H9 (cell line): ENCODE data around the gene USP3. TPM values are rescaled to one million over a fixed set of nuclear protein-coding genes. Genes with fewer than 3 reads are reported as not detected.

Source experiments
- DNase-seq: peaks from one replicate; pipeline ENCODE4 v3.0.0-alpha.2; 2017
- H2AFZ ChIP-seq: one replicate; pipeline ENCODE4 v1.6.1; 2013; ENCODE audit warnings: mild to moderate bottlenecking, low read length, control low read depth, moderate library complexity
- H2AK5ac ChIP-seq: 2 replicates; pipeline ENCODE4 v1.6.1; 2013; ENCODE audit warnings: low read length, control low read depth, mixed read lengths; ENCODE audit not compliant: insufficient read length
- H2BK120ac ChIP-seq: one replicate; pipeline ENCODE4 v1.6.1; 2013; ENCODE audit warnings: low read depth, mild to moderate bottlenecking, low read length, control low read depth, inconsistent platforms; ENCODE audit not compliant: poor library complexity, severe bottlenecking
- H2BK12ac ChIP-seq: 2 replicates; pipeline ENCODE4 v1.6.1; 2013; ENCODE audit warnings: low read length, control low read depth, mixed read lengths, low read depth; ENCODE audit not compliant: insufficient read length
- H2BK15ac ChIP-seq: 2 replicates; pipeline ENCODE4 v1.6.1; 2013; ENCODE audit warnings: low read depth, low read length, control low read depth
- H2BK20ac ChIP-seq: one replicate; pipeline ENCODE4 v1.6.1; 2013; ENCODE audit warnings: low read depth, mild to moderate bottlenecking, low read length, control low read depth, inconsistent platforms; ENCODE audit not compliant: poor library complexity, severe bottlenecking
- H2BK5ac ChIP-seq: 2 replicates; pipeline ENCODE4 v1.6.1; 2013; ENCODE audit warnings: low read length, control low read depth, mixed read lengths; ENCODE audit not compliant: insufficient read length
- H3K14ac ChIP-seq: 2 replicates; pipeline ENCODE4 v1.6.1; 2013; ENCODE audit warnings: low read length, control low read depth; ENCODE audit not compliant: insufficient read depth
- H3K18ac ChIP-seq: 2 replicates; pipeline ENCODE4 v1.6.1; 2013; ENCODE audit warnings: low read depth, mild to moderate bottlenecking, mixed read lengths, low read length, control low read depth; ENCODE audit not compliant: insufficient read length
- H3K23ac ChIP-seq: 2 replicates; pipeline ENCODE4 v1.6.1; 2013; ENCODE audit warnings: low read length, control low read depth, mixed read lengths, low read depth; ENCODE audit not compliant: insufficient read length
- H3K23me2 ChIP-seq: 2 replicates; pipeline ENCODE4 v1.6.1; 2013; ENCODE audit warnings: low read depth, mild to moderate bottlenecking, mixed read lengths, low read length, control low read depth; ENCODE audit not compliant: insufficient read length, poor library complexity, severe bottlenecking
- H3K27ac ChIP-seq: 2 replicates; pipeline ENCODE4 v1.5.1; 2013; ENCODE audit warnings: low read length, control low read depth, mixed read lengths, low read depth; ENCODE audit not compliant: insufficient read length
- H3K27me3 ChIP-seq: 2 replicates; pipeline ENCODE4 v1.6.1; 2013; ENCODE audit warnings: low read length, control low read depth, inconsistent platforms; ENCODE audit not compliant: insufficient read depth
- H3K4ac ChIP-seq: 2 replicates; pipeline ENCODE4 v1.6.1; 2013; ENCODE audit warnings: low read depth, mild to moderate bottlenecking, control low read depth, inconsistent platforms, low read length, moderate library complexity
- H3K4me1 ChIP-seq: 2 replicates; pipeline ENCODE4 v1.6.1; 2013; ENCODE audit warnings: low read length, control low read depth, inconsistent platforms; ENCODE audit not compliant: insufficient read depth
- H3K4me2 ChIP-seq: 2 replicates; pipeline ENCODE4 v1.6.1; 2013; ENCODE audit warnings: low read length, control low read depth, mixed read lengths; ENCODE audit not compliant: insufficient read length, insufficient read depth
- H3K56ac ChIP-seq: 2 replicates; pipeline ENCODE4 v1.6.1; 2013; ENCODE audit warnings: low read depth, mild to moderate bottlenecking, mixed read lengths, low read length, control low read depth; ENCODE audit not compliant: insufficient read length
- H3K79me1 ChIP-seq: 2 replicates; pipeline ENCODE4 v1.6.1; 2013; ENCODE audit warnings: low read depth, mild to moderate bottlenecking, moderate library complexity, low read length, control low read depth, inconsistent platforms; ENCODE audit not compliant: insufficient read depth, poor library complexity, severe bottlenecking
- H3K79me2 ChIP-seq: 2 replicates; pipeline ENCODE4 v1.6.1; 2013; ENCODE audit warnings: low read length, control low read depth, inconsistent platforms; ENCODE audit not compliant: insufficient read depth
- H3K9ac ChIP-seq: 2 replicates; pipeline ENCODE4 v1.6.1; 2013; ENCODE audit warnings: low read length, control low read depth, mixed read lengths; ENCODE audit not compliant: insufficient read length; ENCODE audit errors: extremely low read depth
- H3K9me3 ChIP-seq: one replicate; pipeline ENCODE4 v1.6.1; 2013; ENCODE audit warnings: low read depth, low read length, inconsistent platforms; ENCODE audit not compliant: control insufficient read depth
- H3T11ph ChIP-seq: one replicate; pipeline ENCODE4 v1.6.1; 2013; ENCODE audit warnings: mild to moderate bottlenecking, low read length, control low read depth, inconsistent platforms
- H4K20me1 ChIP-seq: one replicate; pipeline ENCODE4 v1.6.1; 2013; ENCODE audit not compliant: control insufficient read depth, insufficient read length, insufficient read depth
- H4K5ac ChIP-seq: 2 replicates; pipeline ENCODE4 v1.6.1; 2013; ENCODE audit warnings: low read depth, mild to moderate bottlenecking, mixed read lengths, low read length, control low read depth; ENCODE audit not compliant: insufficient read length
- H4K8ac ChIP-seq: replicated peaks from 2 replicates; pipeline ENCODE4 v1.6.1; 2013; ENCODE audit warnings: low read length, control low read depth, mixed read lengths, low read depth; ENCODE audit not compliant: insufficient read length
- H4K91ac ChIP-seq: 2 replicates; pipeline ENCODE4 v1.6.1; 2013; ENCODE audit warnings: low read depth, mild to moderate bottlenecking, moderate library complexity, mixed read lengths, low read length, control low read depth; ENCODE audit not compliant: insufficient read length
- H3K27ac Mint-ChIP-seq, 3 experiments: 2 replicates in 2 of 3; 3 replicates in 1 of 3; pipeline ENCODE4 v1.8.0; 2020 to 2021; ENCODE audit warnings: mixed read lengths in 3 of 3, mild to moderate bottlenecking in 1 of 3, moderate library complexity in 1 of 3
- H3K27me3 Mint-ChIP-seq: 2 replicates; pipeline ENCODE4 v1.8.0; 2021; ENCODE audit warnings: low read depth, mild to moderate bottlenecking, moderate library complexity, mixed read lengths
- H3K36me3 Mint-ChIP-seq, 3 experiments: 2 replicates in 2 of 3; 3 replicates in 1 of 3; pipeline ENCODE4 v1.8.0; 2020 to 2021; ENCODE audit warnings: low read depth in 3 of 3, mixed read lengths in 3 of 3; ENCODE audit not compliant: insufficient read depth in 1 of 3
- H3K4me1 Mint-ChIP-seq, 2 experiments: 2 replicates each; pipeline ENCODE4 v1.8.0; 2020; ENCODE audit warnings: mixed read lengths in 2 of 2
- H3K4me3 Mint-ChIP-seq, 2 experiments: 2 replicates in 1 of 2; 3 replicates in 1 of 2; pipeline ENCODE4 v1.8.0; 2020 to 2021; ENCODE audit warnings: mild to moderate bottlenecking in 2 of 2, mixed read lengths in 2 of 2, moderate library complexity in 1 of 2
- H3K9me3 Mint-ChIP-seq, 2 experiments: 2 replicates in 1 of 2; 3 replicates in 1 of 2; pipeline ENCODE4 v1.8.0; 2020; ENCODE audit warnings: mild to moderate bottlenecking in 2 of 2, mixed read lengths in 2 of 2, moderate library complexity in 1 of 2
- CTCF ChIP-seq: fragments of 200-600 bp; sonication (generic); conservative IDR thresholded peaks from 3 replicates; pipeline ENCODE4 v1.8.0; 2021; ENCODE audit warnings: antibody characterized with exemption, mild to moderate bottlenecking
- whole genome bisulfite sequencing: extraction: QIAGEN DNeasy Blood & Tissue Kit; methylation state at CpG from one replicate; pipeline ENCODE4 v1.1.7; 2013; ENCODE audit warnings: missing lambda C conversion rate, low lambda C conversion rate, mixed read lengths; ENCODE audit not compliant: insufficient read length; ENCODE audit errors: extremely low coverage; 5-methylcytosine and 5-hydroxymethylcytosine counted together
- total RNA-seq: library from RNA; stranded (reverse); gene quantifications from 2 replicates; pipeline ENCODE4 v1.2.1, GENCODE V29; 2021

The USP3 gene
- total RNA-seq, 1 experiment from 2014 or later, result 14.2 TPM

- WGBS, result no CpG with 5 or more reads among the region's 5 CpGs
- Histone ChIP-seq H2BK15ac (no peak overlapping the region), H4K5ac (no peak overlapping the region), H3K56ac (no peak overlapping the region), H3K79me1 (no peaks in the 10 kb centered on the region), H3K23ac (no peak overlapping the region), H3K4me2 (no peak overlapping the region), H2AFZ (no peak overlapping the region), H4K91ac (no peak overlapping the region), H3K23me2 (no peaks in the 10 kb centered on the region), H2BK12ac (no peak overlapping the region), H3K9ac (no peak overlapping the region), H2BK120ac (no peak overlapping the region), H3K4ac (no peak overlapping the region), H3K14ac (no peak overlapping the region), H3T11ph (no peak overlapping the region), H3K79me2 (no peaks in the 10 kb centered on the region), H3K27ac (no peak overlapping the region), H3K9me3 (no peaks in the 10 kb centered on the region), H2BK5ac (no peak overlapping the region), H3K27me3 (no peaks in the 10 kb centered on the region), H2BK20ac (no peak overlapping the region), H3K18ac (no peak overlapping the region), H3K4me1 (peaks cover 16% of the 10 kb centered on the region), H4K20me1 (no peaks in the 10 kb centered on the region), H2AK5ac (no peak overlapping the region), H4K8ac (no peak overlapping the region)
- no peaks in the 10 kb centered on the region for H3K27me3 Mint-ChIP-seq
- H3K4me3 Mint-ChIP-seq, result no peak overlapping the region
- no peaks in the 10 kb centered on the region for H3K9me3 Mint-ChIP-seq
- DNase-seq, result peak; percentile 38
- peaks cover 21 to 33% of the 10 kb centered on the region in 2 experiments for H3K4me1 Mint-ChIP-seq
- no peak for TF ChIP-seq CTCF
- peaks cover 2 to 16% (median 11%) of the 10 kb centered on the region in 3 experiments; a peak in 5 of 7 replicates for H3K36me3 Mint-ChIP-seq
- peak overlapping the region in 1 of 3 experiments; percentile 82; a peak in 3 of 7 replicates for H3K27ac Mint-ChIP-seq
These were observed 55.4 kb downstream of the USP3 start for GRCh38 chr15:63559753-63560152.
